ENCODE data around the gene COL5A1.

The COL5A1 gene

GRCh38 chr9:134825025-134825424, 183.4 kb downstream of the COL5A1 start:
- no peak for DNase-seq

GRCh38 chr9:134826336-134827285, 185.0 kb downstream of the COL5A1 start:
- no peak for DNase-seq

GRCh38 chr9:134827559-134827958, 186.0 kb downstream of the COL5A1 start:
- no peak for DNase-seq

GRCh38 chr9:134827993-134828392, 186.4 kb downstream of the COL5A1 start:
- no peak for DNase-seq

- no peak for DNase-seq
These were observed 187.3 kb downstream of the COL5A1 start for GRCh38 chr9:134828892-134829291.

GRCh38 chr9:134829356-134829937, 187.8 kb downstream of the COL5A1 start:
- DNase-seq, result no peak

GRCh38 chr9:134830126-134830525, 188.5 kb downstream of the COL5A1 start:
- DNase-seq, result no peak

- DNase-seq, result no peak
These were observed 189.5 kb downstream of the COL5A1 start for GRCh38 chr9:134830926-134831720.

- DNase-seq, result no peak
These were observed 190.9 kb downstream of the COL5A1 start for GRCh38 chr9:134832471-134832870.

GRCh38 chr9:134833294-134833880, 191.8 kb downstream of the COL5A1 start:
- no peak for DNase-seq

GRCh38 chr9:134834217-134834956, 192.8 kb downstream of the COL5A1 start:
- DNase-seq, result no peak

GRCh38 chr9:134834957-134835419, 193.4 kb downstream of the COL5A1 start:
- no peak for DNase-seq

- no peak for DNase-seq
These were observed 193.8 kb downstream of the COL5A1 start for GRCh38 chr9:134835448-134835847.

GRCh38 chr9:134835987-134836386, 194.4 kb downstream of the COL5A1 start:
- DNase-seq, result no peak

- DNase-seq, result no peak
These were observed 194.9 kb downstream of the COL5A1 start for GRCh38 chr9:134836406-134836970.

GRCh38 chr9:134837529-134837928, 195.9 kb downstream of the COL5A1 start:
- no peak for DNase-seq

- no peak for DNase-seq
These were observed 197.2 kb downstream of the COL5A1 start for GRCh38 chr9:134838651-134839454.

- no peak for DNase-seq
These were observed 198.0 kb downstream of the COL5A1 start for GRCh38 chr9:134839455-134840125.

- no peak for DNase-seq
These were observed 198.9 kb downstream of the COL5A1 start for GRCh38 chr9:134840511-134840910.

- DNase-seq, result no peak
These were observed 199.7 kb downstream of the COL5A1 start for GRCh38 chr9:134841180-134841904.
